H1 (cell line): ENCODE measurements around the gene CFAP97. TPM values are rescaled to one million over a fixed set of nuclear protein-coding genes. Genes with fewer than 3 reads are reported as not detected.

Experiments
- KDM4A ChIP-seq: IDR thresholded peaks from one replicate; pipeline ENCODE4 v1.7.1; 2012; ENCODE audit warnings: low read depth, mild to moderate bottlenecking, moderate library complexity, low read length, inconsistent platforms; ENCODE audit not compliant: severe bottlenecking
- polyA plus RNA-seq, 7 experiments: library from polyadenylated mRNA; depleted of rRNA in 3 of 7; stranded (reverse) in 5 of 7; unstranded in 2 of 7; fragments of >200 nt in 5 of 7; fragments of 200-250 nt in 2 of 7; gene quantifications; 1 replicate in 5 of 7; 2 replicates in 1 of 7; 4 replicates in 1 of 7; pipeline versions ENCODE4 v1.2.1 to v1.2.3, GENCODE V29; 2011 to 2013; ENCODE audit warnings: missing spikeins in 2 of 7, mixed read lengths in 2 of 7
- total RNA-seq: library from RNA; stranded (reverse); fragmentation: NEBNext Ultra II Directional; extraction: Animal tissue kit (Norgen Biotek cat#: 25700); gene quantifications from 2 replicates; pipeline ENCODE4 v1.2.1, GENCODE V29; 2021

CFAP97 gene
- total and polyA plus RNA-seq, 2 of the 8 experiments (the other 6 are each of a cell fraction or from before 2014, with no cell fraction given): 9.2 to 40.4 TPM

DNA sequence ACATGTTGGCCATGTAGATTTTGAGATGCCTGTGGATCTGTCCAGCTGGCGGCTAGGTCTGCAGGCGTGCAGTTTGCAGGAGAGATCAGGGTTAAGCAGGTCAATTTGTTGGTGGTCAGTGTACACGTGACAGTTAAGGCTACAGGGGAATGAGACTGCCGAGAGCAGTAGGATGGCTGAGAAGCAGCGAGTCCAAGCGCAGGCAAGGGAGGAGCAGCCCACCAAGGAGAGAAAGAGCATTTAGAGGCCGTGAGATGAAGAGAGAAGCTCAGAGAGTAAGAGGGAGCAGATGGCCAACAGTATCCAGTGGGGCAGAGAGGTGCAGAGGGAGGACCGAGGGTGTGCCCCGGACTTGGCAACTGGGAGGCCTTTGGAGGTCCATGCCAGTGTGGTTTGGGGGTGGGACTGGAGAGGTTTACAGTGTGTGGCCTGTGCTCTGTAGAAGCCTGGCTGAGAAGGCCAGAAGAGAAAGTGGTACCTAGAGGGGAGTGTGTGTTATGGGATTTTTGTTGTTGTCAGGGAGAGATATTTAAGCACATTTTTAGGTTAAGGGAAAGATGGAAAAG lies 24.0 kb upstream of the CFAP97 start (continued):
- no peak for TF ChIP-seq KDM4A
